Measurements from ENCODE around the gene ZSWIM1. TPM values are rescaled to one million over a fixed set of nuclear protein-coding genes. Genes with fewer than 3 reads are reported as not detected.
A peak's percentile ranks its signal among the peaks of the same experiment; 100 is the strongest.

ZSWIM1 gene
- total and polyA plus RNA-seq, 2 of the 4 experiments (the other 2 are of a cell fraction) = 4.2 to 10.0 TPM

DNA sequence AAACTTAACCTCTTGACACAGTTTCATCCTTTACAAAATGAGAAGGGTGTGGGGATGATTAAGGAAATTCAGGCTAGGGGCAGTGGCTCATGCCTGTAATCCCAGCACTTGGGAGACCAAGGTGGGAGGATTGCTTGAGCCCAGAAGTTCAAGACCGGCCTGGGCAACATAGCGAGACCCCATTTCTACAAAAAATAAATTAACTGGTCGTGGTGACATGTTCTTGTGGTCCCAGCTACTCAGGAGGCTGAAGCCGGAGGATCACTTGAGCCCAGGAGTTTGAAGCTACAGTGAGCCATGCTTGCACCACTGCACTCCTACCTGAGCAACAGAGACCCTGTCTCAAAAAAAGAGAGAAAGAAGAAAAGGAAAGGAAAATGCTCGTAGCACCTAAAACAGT is 14.6 kb upstream of the ZSWIM1 start:
- no peak overlapping the region for H3K4me2 ChIP-seq (ENCODE audit: low read depth, low read length)
- H3K23ac ChIP-seq (ENCODE audit: low read depth, low read length) = no peak overlapping the region
- no peak overlapping the region for H2AFZ ChIP-seq (replicated peaks; ENCODE audit: low read length, poor library complexity)
- H2AK5ac ChIP-seq (ENCODE audit: low read depth, low read length) = 0 out of 2 replicates have a peak overlapping the region, but pooled peaks have one; percentile 27
- peak overlapping the region; percentile 70; the same call in 2 of the 3 replicates for H2BK15ac ChIP-seq (ENCODE audit: low read depth, low read length)
- H4K8ac ChIP-seq (ENCODE audit: low read depth in 2 of 2, low read length in 2 of 2) = peak overlapping the region in 1 of 2 experiments; percentile 21; a peak in 1 of 4 replicates
- 0 out of 2 replicates have a peak overlapping the region, but pooled peaks have one; percentile 9 for H4K91ac ChIP-seq (ENCODE audit: insufficient read depth, low read depth, low read length)
- dilution Hi-C loops (cut with HindIII; ENCODE audit: low sequenced_read_pairs, unreplicated experiment) (no loop called here), in situ Hi-C loops (cut with MboI; ENCODE audit: low sequenced_read_pairs) (no loop called here), intact Hi-C loops (cut with micrococcal nuclease) (no loop called here)
- H2BK20ac ChIP-seq (ENCODE audit: low read depth, low read length) = peak overlapping the region; percentile 60; the same call in 1 of the 2 replicates
- H3K9me1 ChIP-seq (ENCODE audit: insufficient read depth, low read length) = no peaks in the 10 kb centered on the region; the same call in 1 of the 2 replicates
- no peaks in the 10 kb centered on the region for H3K9me3 ChIP-seq (ENCODE audit: control insufficient read depth, insufficient read depth, low read length)
- no peak overlapping the region for H3K14ac ChIP-seq (replicated peaks; ENCODE audit: low read depth, low read length)
- no peaks in the 10 kb centered on the region for H3K36me3 ChIP-seq (ENCODE audit: control insufficient read depth, insufficient read depth, low read length)
- ChIA-PET CTCF (no interaction called here), POLR2A (ENCODE audit: unreplicated experiment) (no interaction called here)
- H3K9ac ChIP-seq (ENCODE audit: low read depth, low read length) = no peak overlapping the region
- ATAC-seq (ENCODE audit: low read depth) (no peak), DNase-seq (no peak)
- H3K27me3 ChIP-seq (ENCODE audit: control insufficient read depth, insufficient read depth, low read length) = no peaks in the 10 kb centered on the region
- no peak overlapping the region for H3K56ac ChIP-seq (ENCODE audit: extremely low read depth, insufficient read depth, low read length)
- H2AK9ac ChIP-seq (replicated peaks; ENCODE audit: low read depth, low read length, poor library complexity) = no peak overlapping the region
- H2BK120ac ChIP-seq (ENCODE audit: low read depth, low read length) = peak overlapping the region; percentile 27; the same call in 1 of the 2 replicates
- 0 out of 2 replicates have a peak, but pooled peaks cover 3% of the 10 kb centered on the region for H3K4me1 ChIP-seq (ENCODE audit: control insufficient read depth, insufficient read depth, low read length)
- H4K20me1 ChIP-seq (ENCODE audit: insufficient read depth, low read length) = no peaks in the 10 kb centered on the region; the same call in 1 of the 2 replicates
- H2BK5ac ChIP-seq (ENCODE audit: low read depth, low read length, poor library complexity, severe bottlenecking) = no peak overlapping the region
- no peak overlapping the region for H3K18ac ChIP-seq (ENCODE audit: low read depth, low read length)
- H3K79me1 ChIP-seq (ENCODE audit: low read depth in 1 of 2, low read length in 2 of 2) = peaks cover 7 to 12% of the 10 kb centered on the region in 2 experiments
- no peak for TF ChIP-seq RCOR1 (IDR thresholded peaks at IDR 0.05; ENCODE audit: insufficient replicate concordance, low read length)
- no peak for TF ChIP-seq RFX5 (IDR thresholded peaks at IDR 0.05; ENCODE audit: low read depth, low read length)
- TF ChIP-seq SMC3 (IDR thresholded peaks at IDR 0.05; ENCODE audit: low read depth, low read length) = no peak
- TF ChIP-seq MXI1 (IDR thresholded peaks at IDR 0.05; ENCODE audit: borderline replicate concordance, low read depth, low read length) = no peak
- TF ChIP-seq, protein P1, sequence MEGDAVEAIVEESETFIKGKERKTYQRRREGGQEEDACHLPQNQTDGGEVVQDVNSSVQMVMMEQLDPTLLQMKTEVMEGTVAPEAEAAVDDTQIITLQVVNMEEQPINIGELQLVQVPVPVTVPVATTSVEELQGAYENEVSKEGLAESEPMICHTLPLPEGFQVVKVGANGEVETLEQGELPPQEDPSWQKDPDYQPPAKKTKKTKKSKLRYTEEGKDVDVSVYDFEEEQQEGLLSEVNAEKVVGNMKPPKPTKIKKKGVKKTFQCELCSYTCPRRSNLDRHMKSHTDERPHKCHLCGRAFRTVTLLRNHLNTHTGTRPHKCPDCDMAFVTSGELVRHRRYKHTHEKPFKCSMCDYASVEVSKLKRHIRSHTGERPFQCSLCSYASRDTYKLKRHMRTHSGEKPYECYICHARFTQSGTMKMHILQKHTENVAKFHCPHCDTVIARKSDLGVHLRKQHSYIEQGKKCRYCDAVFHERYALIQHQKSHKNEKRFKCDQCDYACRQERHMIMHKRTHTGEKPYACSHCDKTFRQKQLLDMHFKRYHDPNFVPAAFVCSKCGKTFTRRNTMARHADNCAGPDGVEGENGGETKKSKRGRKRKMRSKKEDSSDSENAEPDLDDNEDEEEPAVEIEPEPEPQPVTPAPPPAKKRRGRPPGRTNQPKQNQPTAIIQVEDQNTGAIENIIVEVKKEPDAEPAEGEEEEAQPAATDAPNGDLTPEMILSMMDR (conservative IDR thresholded peaks at IDR 0.05; ENCODE audit: low read depth, low read length) = no peak
- no peak for TF ChIP-seq CHD1 (IDR thresholded peaks at IDR 0.05; ENCODE audit: low read depth, low read length)
- no peak for TF ChIP-seq RAD21 (IDR thresholded peaks at IDR 0.05; ENCODE audit: low read length)
- no peak for TF ChIP-seq POLR2A (IDR thresholded peaks at IDR 0.05; ENCODE audit: low read depth, low read length)
- TF ChIP-seq BHLHE40 (IDR thresholded peaks at IDR 0.05; ENCODE audit: low read depth, low read length) = no peak
- TF ChIP-seq, protein P2, sequence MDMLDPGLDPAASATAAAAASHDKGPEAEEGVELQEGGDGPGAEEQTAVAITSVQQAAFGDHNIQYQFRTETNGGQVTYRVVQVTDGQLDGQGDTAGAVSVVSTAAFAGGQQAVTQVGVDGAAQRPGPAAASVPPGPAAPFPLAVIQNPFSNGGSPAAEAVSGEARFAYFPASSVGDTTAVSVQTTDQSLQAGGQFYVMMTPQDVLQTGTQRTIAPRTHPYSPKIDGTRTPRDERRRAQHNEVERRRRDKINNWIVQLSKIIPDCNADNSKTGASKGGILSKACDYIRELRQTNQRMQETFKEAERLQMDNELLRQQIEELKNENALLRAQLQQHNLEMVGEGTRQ (IDR thresholded peaks at IDR 0.05; ENCODE audit: low read depth, low read length) = no peak
- no peak for TF ChIP-seq NFE2L2 (IDR thresholded peaks at IDR 0.05; ENCODE audit: low read depth, low read length)
- no peak for TF ChIP-seq CEBPB (IDR thresholded peaks at IDR 0.05; ENCODE audit: low read depth, low read length)
- TF ChIP-seq, protein P3, sequence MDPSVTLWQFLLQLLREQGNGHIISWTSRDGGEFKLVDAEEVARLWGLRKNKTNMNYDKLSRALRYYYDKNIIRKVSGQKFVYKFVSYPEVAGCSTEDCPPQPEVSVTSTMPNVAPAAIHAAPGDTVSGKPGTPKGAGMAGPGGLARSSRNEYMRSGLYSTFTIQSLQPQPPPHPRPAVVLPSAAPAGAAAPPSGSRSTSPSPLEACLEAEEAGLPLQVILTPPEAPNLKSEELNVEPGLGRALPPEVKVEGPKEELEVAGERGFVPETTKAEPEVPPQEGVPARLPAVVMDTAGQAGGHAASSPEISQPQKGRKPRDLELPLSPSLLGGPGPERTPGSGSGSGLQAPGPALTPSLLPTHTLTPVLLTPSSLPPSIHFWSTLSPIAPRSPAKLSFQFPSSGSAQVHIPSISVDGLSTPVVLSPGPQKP (IDR thresholded peaks at IDR 0.05; ENCODE audit: borderline replicate concordance, low read depth, low read length) = no peak
- TF ChIP-seq MAFK (IDR thresholded peaks at IDR 0.05; ENCODE audit: low read depth, low read length) = no peak
- no peak for TF ChIP-seq FOS (IDR thresholded peaks at IDR 0.05; ENCODE audit: low read depth, low read length)
- H3K4me3 ChIP-seq (ENCODE audit: insufficient read depth, low read depth, low read length) = no peak overlapping the region
- WGBS, 2 experiments (ENCODE audit: extremely low coverage in 2 of 2, insufficient read length in 1 of 2) = 100% methylated on average over 1 of the region's 5 CpGs; no CpG with 5 or more reads in 1 of the 2 experiments
- H3K27ac ChIP-seq (ENCODE audit: insufficient read depth, low read length) = 0 out of 2 replicates have a peak overlapping the region, but pooled peaks have one; percentile 23
- H4K5ac ChIP-seq (ENCODE audit: low read depth, low read length) = no peak overlapping the region
- BruUV-seq (replicated peaks) = no TSS peak
- H3K4ac ChIP-seq (ENCODE audit: low read depth, low read length) = peak overlapping the region; percentile 15; the same call in 1 of the 2 replicates
